ENCODE data around the gene ZNF276.
"Not testable (repeated sequence)": the region's sequence is repeated elsewhere in the genome, so short reads cannot be mapped to it uniquely, and the experiment has no call there.

ZNF276 gene

GRCh38 chr16:89748076-89748475, 26.7 kb downstream of the ZNF276 start:
- no peak for DNase-seq (ENCODE audit: insufficient read length, low spot score)
- FAIRE-seq = no peak

GRCh38 chr16:89748921-89749320, 27.6 kb downstream of the ZNF276 start:
- TF ChIP-seq POLR2AphosphoS5 (IDR thresholded peaks at IDR 0.05; ENCODE audit: low read depth, low read length) (no peak), POU2F2 (IDR thresholded peaks at IDR 0.05; ENCODE audit: low read depth, low read length) (no peak), SPI1 (IDR thresholded peaks at IDR 0.05; ENCODE audit: low read depth, low read length) (no peak), PAX5 (IDR thresholded peaks at IDR 0.05; ENCODE audit: insufficient read depth, low read length, severe bottlenecking) (no peak), POLR2A (IDR thresholded peaks at IDR 0.05; ENCODE audit: low read depth, low read length) (no peak), TAF1 (IDR thresholded peaks at IDR 0.05; ENCODE audit: low read depth, low read length) (no peak)
- FAIRE-seq = no peak
- DNase-seq (ENCODE audit: insufficient read length, low spot score) = no peak

More at GRCh38 chr16:89748076-89748475, 26.7 kb downstream of the ZNF276 start:
- no peak for TF ChIP-seq TAF1 (IDR thresholded peaks at IDR 0.05; ENCODE audit: low read depth, low read length)
- TF ChIP-seq POLR2AphosphoS5 (IDR thresholded peaks at IDR 0.05; ENCODE audit: low read depth, low read length) = no peak
- no peak for TF ChIP-seq POU2F2 (IDR thresholded peaks at IDR 0.05; ENCODE audit: low read depth, low read length)
- TF ChIP-seq SPI1 (IDR thresholded peaks at IDR 0.05; ENCODE audit: low read depth, low read length) = no peak
- no peak for TF ChIP-seq PAX5 (IDR thresholded peaks at IDR 0.05; ENCODE audit: insufficient read depth, low read length, severe bottlenecking)
- TF ChIP-seq POLR2A (IDR thresholded peaks at IDR 0.05; ENCODE audit: low read depth, low read length) = no peak

- peak; percentile 83 for TF ChIP-seq SPI1 (IDR thresholded peaks at IDR 0.05; ENCODE audit: low read depth, low read length)
- TF ChIP-seq POU2F2 (IDR thresholded peaks at IDR 0.05; ENCODE audit: low read depth, low read length) = no peak
- no peak for DNase-seq (ENCODE audit: insufficient read length, low spot score)
- no peak for FAIRE-seq
Observed at GRCh38 chr16:89749637-89750036, 28.3 kb downstream of the ZNF276 start.

- FAIRE-seq (no peak), DNase-seq (ENCODE audit: insufficient read length, low spot score) (no peak)
- TF ChIP-seq SPI1 (IDR thresholded peaks at IDR 0.05; ENCODE audit: low read depth, low read length) = no peak
- TF ChIP-seq POLR2AphosphoS5 (IDR thresholded peaks at IDR 0.05; ENCODE audit: low read depth, low read length) = no peak
- TF ChIP-seq POLR2A (IDR thresholded peaks at IDR 0.05; ENCODE audit: low read depth, low read length) = no peak
- no peak for TF ChIP-seq TAF1 (IDR thresholded peaks at IDR 0.05; ENCODE audit: low read depth, low read length)
- no peak for TF ChIP-seq PAX5 (IDR thresholded peaks at IDR 0.05; ENCODE audit: insufficient read depth, low read length, severe bottlenecking)
- TF ChIP-seq POU2F2 (IDR thresholded peaks at IDR 0.05; ENCODE audit: low read depth, low read length) = no peak
Observed at GRCh38 chr16:89759746-89760340, 38.5 kb downstream of the ZNF276 start.

- FAIRE-seq = no peak
- no peak for DNase-seq (ENCODE audit: insufficient read length, low spot score)
- TF ChIP-seq TAF1 (IDR thresholded peaks at IDR 0.05; ENCODE audit: low read depth, low read length) (no peak), PAX5 (IDR thresholded peaks at IDR 0.05; ENCODE audit: insufficient read depth, low read length, severe bottlenecking) (no peak), SPI1 (IDR thresholded peaks at IDR 0.05; ENCODE audit: low read depth, low read length) (no peak), POLR2A (IDR thresholded peaks at IDR 0.05; ENCODE audit: low read depth, low read length) (no peak), POU2F2 (IDR thresholded peaks at IDR 0.05; ENCODE audit: low read depth, low read length) (no peak)
Observed at GRCh38 chr16:89761304-89761922, 40.1 kb downstream of the ZNF276 start.

- TF ChIP-seq POU2F2 (IDR thresholded peaks at IDR 0.05; ENCODE audit: low read depth, low read length) (peak; percentile 73), TAF1 (IDR thresholded peaks at IDR 0.05; ENCODE audit: low read depth, low read length) (peak; percentile 72), POLR2A (IDR thresholded peaks at IDR 0.05; ENCODE audit: low read depth, low read length) (peak; percentile 80), POLR2AphosphoS5 (IDR thresholded peaks at IDR 0.05; ENCODE audit: low read depth, low read length) (peak; percentile 33; the same call in 1 of the 2 replicates), PAX5 (IDR thresholded peaks at IDR 0.05; ENCODE audit: insufficient read depth, low read length, severe bottlenecking) (no peak), SPI1 (IDR thresholded peaks at IDR 0.05; ENCODE audit: low read depth, low read length) (peak; percentile 100)
- FAIRE-seq (peak; percentile 90), DNase-seq (ENCODE audit: insufficient read length, low spot score) (peak; percentile 61)
Observed at GRCh38 chr16:89764711-89765201, 43.4 kb downstream of the ZNF276 start.

- FAIRE-seq (no peak), DNase-seq (ENCODE audit: insufficient read length, low spot score) (no peak)
- TF ChIP-seq POLR2AphosphoS5 (IDR thresholded peaks at IDR 0.05; ENCODE audit: low read depth, low read length) (no peak), PAX5 (IDR thresholded peaks at IDR 0.05; ENCODE audit: insufficient read depth, low read length, severe bottlenecking) (no peak), SPI1 (IDR thresholded peaks at IDR 0.05; ENCODE audit: low read depth, low read length) (no peak), POLR2A (IDR thresholded peaks at IDR 0.05; ENCODE audit: low read depth, low read length) (no peak), POU2F2 (IDR thresholded peaks at IDR 0.05; ENCODE audit: low read depth, low read length) (no peak), TAF1 (IDR thresholded peaks at IDR 0.05; ENCODE audit: low read depth, low read length) (no peak)
Observed at GRCh38 chr16:89765292-89765830, 44.0 kb downstream of the ZNF276 start.

- no peak for TF ChIP-seq TAF1 (IDR thresholded peaks at IDR 0.05; ENCODE audit: low read depth, low read length)
- no peak for TF ChIP-seq PAX5 (IDR thresholded peaks at IDR 0.05; ENCODE audit: insufficient read depth, low read length, severe bottlenecking)
- TF ChIP-seq POLR2AphosphoS5 (IDR thresholded peaks at IDR 0.05; ENCODE audit: low read depth, low read length) = no peak
- no peak for TF ChIP-seq POU2F2 (IDR thresholded peaks at IDR 0.05; ENCODE audit: low read depth, low read length)
- no peak for TF ChIP-seq POLR2A (IDR thresholded peaks at IDR 0.05; ENCODE audit: low read depth, low read length)
- no peak for TF ChIP-seq SPI1 (IDR thresholded peaks at IDR 0.05; ENCODE audit: low read depth, low read length)
- FAIRE-seq (no peak), DNase-seq (ENCODE audit: insufficient read length, low spot score) (no peak)
Observed at GRCh38 chr16:89770367-89770766, 49.0 kb downstream of the ZNF276 start.

GRCh38 chr16:89775223-89775622, 53.9 kb downstream of the ZNF276 start:
- no peak for DNase-seq (ENCODE audit: insufficient read length, low spot score)
- FAIRE-seq = no peak
- TF ChIP-seq POLR2AphosphoS5 (IDR thresholded peaks at IDR 0.05; ENCODE audit: low read depth, low read length) (no peak), POU2F2 (IDR thresholded peaks at IDR 0.05; ENCODE audit: low read depth, low read length) (no peak), PAX5 (IDR thresholded peaks at IDR 0.05; ENCODE audit: insufficient read depth, low read length, severe bottlenecking) (no peak), POLR2A (IDR thresholded peaks at IDR 0.05; ENCODE audit: low read depth, low read length) (no peak), TAF1 (IDR thresholded peaks at IDR 0.05; ENCODE audit: low read depth, low read length) (no peak), SPI1 (IDR thresholded peaks at IDR 0.05; ENCODE audit: low read depth, low read length) (no peak)

GRCh38 chr16:89778211-89778610, 56.9 kb downstream of the ZNF276 start:
- DNase-seq (ENCODE audit: insufficient read length, low spot score); FAIRE-seq: not testable (repeated sequence)
